Cerebellar cortex (tissue), 1 donor: ENCODE measurements around the gene MAP2K5.

Source experiments
- DNase-seq: peaks from one replicate; pipeline ENCODE4 v3.0.0-alpha.2; 2015; ENCODE audit warnings: low spot score

The MAP2K5 gene

DNA sequence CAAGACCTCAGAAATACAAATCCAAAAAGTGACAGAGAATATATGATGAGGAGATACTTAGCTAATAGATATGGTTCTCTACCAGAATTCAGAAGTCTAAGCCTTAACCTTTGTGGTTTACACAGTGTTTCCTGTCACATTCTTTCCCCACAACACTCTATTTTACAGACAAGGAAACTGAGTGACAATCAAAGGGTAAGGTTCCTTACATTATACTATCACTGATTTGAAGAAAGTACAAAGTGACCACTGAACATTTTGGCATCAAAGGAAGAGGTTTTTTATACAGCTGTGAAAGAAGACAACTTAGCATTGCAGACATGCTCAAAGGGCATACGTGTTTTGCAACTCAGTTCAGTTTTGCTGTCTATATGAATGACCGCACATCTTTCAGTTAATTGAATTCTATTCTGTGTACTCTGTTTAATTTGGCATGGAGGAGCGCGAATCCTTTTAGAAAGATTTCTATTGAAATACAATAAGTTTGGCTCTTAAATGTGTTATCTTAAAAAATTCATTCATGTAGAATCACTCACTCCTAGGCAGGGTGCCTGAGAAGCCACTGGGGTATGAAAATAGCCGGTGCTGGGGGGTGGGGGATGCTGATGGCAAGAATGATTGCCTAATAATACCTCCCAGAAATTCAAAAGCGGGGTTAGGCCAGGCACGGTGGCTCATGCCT lies 216.3 kb downstream of the MAP2K5 start:
- no peak for DNase-seq

GRCh38 chr15:67760901-67761300 lies 218.4 kb downstream of the MAP2K5 start:
- peak; percentile 39 for DNase-seq

DNA sequence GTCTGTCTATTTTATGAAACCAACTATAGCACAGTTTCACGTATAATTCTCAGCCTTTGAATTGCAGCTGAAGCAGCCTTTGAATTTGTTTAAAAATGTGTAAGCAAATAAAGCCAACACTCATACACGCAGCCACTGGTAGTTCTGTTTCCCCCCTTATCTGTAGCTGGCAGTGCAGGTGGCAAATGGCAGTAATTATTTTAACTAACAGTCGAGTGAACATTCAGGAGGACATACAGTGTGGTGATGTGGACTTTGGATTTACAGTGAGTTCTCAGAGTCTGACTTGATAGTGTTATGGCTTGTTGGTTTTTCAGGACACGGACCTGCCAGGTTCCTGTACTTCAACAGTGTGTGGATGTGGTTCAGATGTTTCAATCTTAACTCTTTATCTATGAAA lies 218.8 kb downstream of the MAP2K5 start:
- peak; percentile 15 for DNase-seq

- DNase-seq, result no peak
Observed at GRCh38 chr15:67762610-67763368, 220.3 kb downstream of the MAP2K5 start.

DNA sequence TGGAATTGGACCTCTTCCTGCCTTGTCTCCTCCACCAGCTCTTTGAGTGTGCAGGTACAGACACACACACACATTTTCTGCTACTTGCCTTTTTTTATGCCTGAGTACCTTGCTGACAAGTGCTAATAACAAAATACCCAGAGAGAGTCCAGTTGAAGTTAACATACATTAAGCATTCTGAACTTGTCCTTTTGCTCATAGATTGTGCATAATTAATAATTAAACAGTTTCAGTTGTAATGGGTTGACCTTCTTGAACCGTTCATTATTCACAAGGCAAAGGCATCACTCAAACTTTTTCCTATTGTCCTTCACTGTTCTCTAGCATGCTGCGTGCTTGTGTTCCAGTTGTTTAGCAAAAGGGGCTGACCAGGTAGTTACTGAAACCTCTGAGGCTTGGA lies 223.2 kb downstream of the MAP2K5 start:
- no peak for DNase-seq

DNA sequence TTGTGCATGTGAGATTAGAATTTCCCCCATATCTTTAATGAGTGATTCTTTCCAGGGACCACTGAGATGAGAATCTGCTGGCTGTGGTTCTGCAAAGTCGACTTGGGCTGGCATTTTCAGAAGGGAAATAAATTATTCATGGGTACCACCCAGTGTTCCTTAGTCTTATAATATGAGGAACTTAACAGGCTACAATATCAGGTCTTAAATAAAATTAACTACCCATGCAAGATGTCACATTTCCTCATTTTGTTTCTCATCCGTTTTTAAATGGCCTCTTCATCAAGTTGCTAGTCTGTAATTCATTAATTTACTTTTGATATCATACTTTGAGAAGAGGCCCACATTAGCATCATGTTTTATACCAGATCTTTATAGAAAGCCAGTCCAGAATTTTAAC lies 224.5 kb downstream of the MAP2K5 start:
- DNase-seq, result no peak

GRCh38 chr15:67768313-67768977 lies 225.9 kb downstream of the MAP2K5 start:
- no peak for DNase-seq

- no peak for DNase-seq
Observed at GRCh38 chr15:67769497-67770357, 227.2 kb downstream of the MAP2K5 start.

GRCh38 chr15:67770358-67770628 lies 227.8 kb downstream of the MAP2K5 start:
- no peak for DNase-seq

GRCh38 chr15:67771189-67771800 lies 228.8 kb downstream of the MAP2K5 start:
- DNase-seq, result no peak

DNA sequence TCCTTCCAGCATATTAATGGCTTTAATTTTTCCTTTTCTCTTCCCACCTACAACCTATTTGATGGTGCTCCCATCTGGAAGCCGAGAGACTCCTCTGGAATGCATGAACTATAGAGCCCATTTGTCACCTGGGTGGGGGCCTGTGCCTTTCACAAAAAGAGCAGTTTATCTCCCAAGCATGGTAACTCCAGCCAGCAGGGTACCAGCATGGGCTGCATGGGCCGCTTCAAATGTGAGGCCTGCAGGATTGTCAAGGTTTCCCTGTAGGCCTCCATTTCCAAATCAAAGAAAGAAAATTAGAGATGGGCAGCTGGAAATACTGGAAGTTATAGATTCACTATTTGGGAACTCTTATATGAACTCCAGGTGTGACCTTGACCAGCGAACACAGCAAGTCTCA lies 232.1 kb downstream of the MAP2K5 start:
- DNase-seq, result no peak

GRCh38 chr15:67775250-67775649 lies 232.7 kb downstream of the MAP2K5 start:
- no peak for DNase-seq

DNA sequence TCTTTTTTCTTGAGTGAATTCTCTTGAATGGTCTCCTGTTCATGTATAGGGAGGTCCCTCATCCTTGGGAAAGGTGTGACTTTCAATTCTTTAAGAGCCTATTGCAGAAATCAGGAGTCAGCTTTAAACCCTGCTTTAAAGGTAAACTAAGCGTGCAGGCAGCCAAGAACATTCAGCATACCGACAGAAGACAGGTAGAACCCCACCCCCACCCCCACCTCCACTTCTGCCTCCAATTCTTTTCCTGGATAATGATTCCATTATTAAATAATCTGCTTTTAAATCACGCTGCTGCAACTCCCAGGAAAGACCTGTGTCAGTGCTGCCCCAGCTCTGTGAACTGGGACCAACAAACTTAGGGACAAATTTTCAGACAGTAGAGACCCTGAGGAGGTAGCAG lies 233.5 kb downstream of the MAP2K5 start:
- no peak for DNase-seq

GRCh38 chr15:67776600-67776999 lies 234.1 kb downstream of the MAP2K5 start:
- no peak for DNase-seq

DNA sequence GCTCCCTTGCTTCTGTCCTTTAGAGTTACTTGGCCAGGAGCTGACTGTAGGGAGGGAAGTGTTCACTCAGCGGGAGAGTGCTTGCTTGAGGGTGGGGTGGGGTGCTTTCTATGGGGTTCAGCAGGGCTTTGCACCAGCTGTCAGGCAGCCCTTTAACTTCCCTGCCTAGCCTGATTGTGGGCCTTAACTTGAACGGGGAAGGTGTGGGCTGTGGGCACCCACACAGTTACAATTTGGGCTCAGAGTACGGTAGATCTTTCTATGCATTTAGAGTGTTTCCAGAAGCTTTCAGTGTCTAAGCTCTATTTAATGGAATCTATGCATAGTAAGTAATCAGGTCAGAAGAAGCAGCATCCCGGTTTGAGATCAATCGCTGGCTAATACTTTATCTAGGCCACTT lies 234.6 kb downstream of the MAP2K5 start:
- DNase-seq, result no peak

- no peak for DNase-seq
Observed at GRCh38 chr15:67777773-67778172, 235.3 kb downstream of the MAP2K5 start.

DNA sequence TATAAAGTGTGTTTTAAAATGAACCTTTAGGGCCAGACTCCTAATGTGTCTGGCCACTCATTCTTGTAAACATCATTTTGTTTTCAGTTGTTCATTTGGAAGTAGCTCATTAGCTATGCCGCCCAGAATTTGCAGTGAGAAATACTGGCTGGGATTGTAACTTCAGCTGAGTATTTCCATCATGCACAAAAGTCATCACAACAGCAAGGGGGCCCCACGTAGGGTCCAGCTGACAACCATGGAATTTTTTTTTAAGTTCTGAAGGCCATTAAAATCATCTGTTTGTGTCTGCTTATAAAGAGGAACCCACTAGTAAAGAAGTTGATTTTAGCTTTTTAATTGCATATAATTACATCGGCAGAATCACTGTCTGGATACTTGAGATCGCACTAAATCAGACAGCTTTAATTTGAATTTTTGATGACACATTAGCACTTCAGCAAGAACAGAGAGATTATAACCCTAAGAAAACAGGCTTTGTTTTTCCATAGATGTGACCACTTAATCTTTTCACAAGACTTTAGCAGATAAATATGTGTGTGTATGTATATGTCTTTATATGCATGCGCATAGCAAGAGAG lies 236.6 kb downstream of the MAP2K5 start:
- no peak for DNase-seq

DNA sequence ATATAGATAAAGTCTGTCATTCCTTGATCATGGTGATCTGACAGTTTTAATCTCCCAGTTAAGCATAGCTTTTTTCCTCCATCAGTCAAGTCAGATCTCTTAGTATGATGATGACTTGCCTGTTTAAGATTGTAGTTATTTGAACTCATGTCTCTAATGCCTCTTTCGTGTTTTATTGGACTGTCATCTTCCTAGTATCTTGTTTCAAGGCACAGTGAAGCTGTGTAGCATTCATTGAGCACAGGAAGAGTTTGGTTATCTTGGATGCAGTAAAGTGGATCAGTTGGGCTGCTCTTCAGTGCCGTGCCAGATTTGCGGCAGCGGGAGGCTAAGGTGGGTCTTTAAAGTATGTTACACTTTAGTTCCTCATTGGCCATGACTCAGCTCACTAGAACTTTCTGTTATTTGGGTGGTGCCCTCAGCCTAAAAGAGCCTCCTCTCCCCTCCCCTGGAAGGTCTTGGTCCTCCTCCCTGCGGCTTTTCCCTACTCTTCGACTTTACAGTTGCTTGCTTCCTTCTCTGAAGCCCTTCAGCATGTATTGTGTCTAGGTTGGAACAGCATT lies 237.1 kb downstream of the MAP2K5 start:
- no peak for DNase-seq

DNA sequence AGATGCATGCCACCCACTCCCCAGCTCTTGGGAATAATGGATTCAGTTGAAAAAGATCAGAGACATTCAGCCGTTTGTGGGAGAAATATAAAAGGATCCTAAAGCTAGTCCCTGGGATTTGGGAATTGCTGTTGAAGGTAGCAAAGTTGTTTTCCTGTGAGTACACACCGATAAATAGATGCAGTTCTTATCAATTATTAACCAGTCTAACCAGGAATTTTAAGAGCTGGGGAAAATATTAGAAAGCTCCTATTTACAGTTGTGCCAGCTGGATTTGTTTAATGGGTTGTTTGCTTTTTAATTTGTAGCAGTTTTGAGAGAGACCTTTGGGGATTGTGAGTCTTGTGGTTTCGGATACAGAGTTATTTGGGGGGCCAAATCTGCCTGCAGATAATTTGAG lies 238.6 kb downstream of the MAP2K5 start:
- DNase-seq, result no peak

- no peak for DNase-seq
Observed at GRCh38 chr15:67781907-67782690, 239.6 kb downstream of the MAP2K5 start.

DNA sequence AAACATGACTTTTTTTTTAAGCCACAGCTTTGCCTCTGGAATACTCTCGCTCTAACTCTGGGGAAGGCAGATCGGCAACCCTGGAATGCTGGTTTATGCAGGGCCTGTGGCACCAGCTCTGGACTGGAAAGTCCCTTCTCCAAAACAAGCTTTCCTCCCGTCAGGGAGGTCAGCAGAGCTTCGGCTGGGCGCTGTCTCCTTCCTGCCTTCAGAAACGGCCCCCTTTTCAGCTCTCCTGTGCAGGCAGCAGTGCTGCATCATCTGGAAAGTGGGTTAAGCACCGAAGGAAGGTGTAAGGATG lies 240.1 kb downstream of the MAP2K5 start:
- no peak for DNase-seq
